SK-MEL-5 (cell line): ENCODE results near the gene SPCS2. TPM values are rescaled to one million over a fixed set of nuclear protein-coding genes. Genes with fewer than 3 reads are reported as not detected.
A peak's percentile ranks its signal among the peaks of the same experiment; 100 is the strongest.
"Not testable (repeated sequence)": the region's sequence is repeated elsewhere in the genome, so short reads cannot be mapped to it uniquely, and the experiment has no call there.

Experiments
- DNase-seq: peaks from one replicate; pipeline ENCODE4 v3.0.0-alpha.2; 2016; ENCODE audit warnings: low read depth, low spot score
- in situ Hi-C: cut with HindIII; loops from 2 replicates; pipeline ENCODE4 v1.10.0; 2016; ENCODE audit warnings: low sequenced_read_pairs, high pct_unique_total_duplicates, low pct_unique_long_range_greater_than_20kb
- total RNA-seq: library from RNA; depleted of rRNA; stranded (reverse); fragments of >200 nt; shearing (Covaris generic); gene quantifications from 2 replicates; pipeline ENCODE4 v1.2.3, GENCODE V29; 2014

Gene SPCS2
- total RNA-seq, 1 experiment from 2014 or later = 168 TPM

DNA sequence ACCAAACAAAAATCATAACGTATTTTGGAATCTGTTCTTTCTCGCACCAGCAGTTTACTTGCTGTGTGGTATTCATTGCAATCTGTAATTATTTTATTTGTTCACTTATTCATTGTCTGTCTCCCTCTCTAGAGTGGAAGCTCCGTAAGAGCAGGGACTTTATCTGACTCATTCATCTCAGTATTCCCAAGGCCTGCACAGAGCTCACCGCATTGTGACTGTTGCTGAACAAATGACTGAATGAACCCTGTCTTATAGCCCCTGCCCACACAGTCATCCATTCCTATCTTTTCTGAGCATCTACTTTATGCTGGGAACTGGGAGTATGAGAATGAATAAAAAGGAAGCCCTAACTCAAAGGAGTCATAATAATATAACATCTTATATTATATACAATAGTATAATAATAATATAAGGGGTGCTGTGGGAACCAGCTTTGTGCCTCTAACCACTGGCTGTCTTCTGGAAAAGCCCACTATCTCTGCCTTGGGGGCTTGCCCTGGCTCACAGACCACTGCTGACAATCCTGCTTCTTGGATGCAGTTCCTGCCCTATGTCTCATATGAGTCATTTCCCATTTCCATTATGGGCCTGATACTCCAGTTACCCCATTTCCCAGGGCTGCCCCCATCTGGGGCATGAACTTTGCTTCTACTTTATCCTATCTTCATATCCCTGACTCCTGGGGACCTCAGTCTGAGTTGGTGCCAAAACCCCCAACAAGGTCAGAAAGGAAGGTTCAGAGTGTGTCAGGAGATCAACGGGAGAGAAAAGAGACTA is 11.2 kb upstream of the SPCS2 start:
- in situ Hi-C loops = no loop called here
- DNase-seq = no peak

DNA sequence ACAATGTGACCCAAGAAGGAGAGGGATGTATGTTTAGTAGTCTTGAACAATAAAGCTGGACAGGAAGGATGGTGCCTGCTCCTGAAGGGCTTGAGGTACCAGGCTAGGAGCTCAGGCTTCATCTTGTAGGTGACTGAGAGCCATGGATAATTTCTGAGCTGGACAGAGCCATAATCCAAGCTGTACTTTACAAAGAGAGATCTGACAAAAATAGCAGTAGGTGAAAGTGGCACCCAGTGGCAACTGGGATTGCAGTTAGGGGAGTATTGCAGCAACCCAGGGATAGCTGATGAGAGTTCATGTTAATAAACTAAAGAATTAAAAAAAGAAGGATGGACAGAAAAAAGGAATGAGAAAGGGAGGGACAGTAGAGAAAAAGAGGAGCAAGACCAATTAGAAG is 7.6 kb upstream of the SPCS2 start:
- in situ Hi-C loops = no loop called here
- DNase-seq = no peak

DNA sequence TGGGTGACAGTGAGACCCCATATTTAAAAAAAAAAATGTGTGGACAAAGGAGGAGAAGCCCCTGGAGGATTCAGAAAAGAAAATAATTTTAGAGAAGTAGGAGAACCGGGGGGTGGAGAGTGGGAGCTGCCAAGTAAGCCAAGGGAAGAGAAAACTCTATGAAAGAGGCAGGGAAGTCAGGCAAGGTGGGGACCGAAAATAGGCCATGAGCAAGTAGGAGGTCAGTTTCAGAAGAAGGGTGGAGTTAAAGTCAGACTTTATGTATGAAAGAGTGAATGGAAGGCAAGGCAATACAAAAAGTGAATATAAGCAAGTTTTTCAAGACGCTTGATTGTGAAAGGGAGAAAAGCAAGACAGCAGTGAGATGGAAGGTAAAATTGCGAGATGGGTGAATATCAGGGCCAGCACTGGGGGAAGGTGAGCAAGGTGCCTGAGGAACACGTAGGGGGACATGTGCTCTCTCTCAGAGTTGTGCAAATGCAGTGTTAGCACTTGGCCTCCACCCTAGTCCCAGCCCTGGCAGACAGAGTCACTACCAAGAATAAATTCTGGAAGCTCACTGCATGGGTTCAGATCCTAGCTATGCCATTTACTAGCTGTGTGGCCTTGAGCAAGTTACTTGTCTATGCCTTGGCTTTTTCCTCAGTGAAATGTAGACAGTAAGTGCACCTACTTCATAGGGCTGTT is 6.8 kb upstream of the SPCS2 start:
- in situ Hi-C loops = no loop called here

GRCh38 chr11:74948546-74948897 is 544 bp upstream of the SPCS2 start:
- in situ Hi-C loops = no loop called here
- peak; percentile 45 for DNase-seq

More for the DNA sequence above, 6.8 kb upstream of the SPCS2 start:
- no peak for DNase-seq

DNA sequence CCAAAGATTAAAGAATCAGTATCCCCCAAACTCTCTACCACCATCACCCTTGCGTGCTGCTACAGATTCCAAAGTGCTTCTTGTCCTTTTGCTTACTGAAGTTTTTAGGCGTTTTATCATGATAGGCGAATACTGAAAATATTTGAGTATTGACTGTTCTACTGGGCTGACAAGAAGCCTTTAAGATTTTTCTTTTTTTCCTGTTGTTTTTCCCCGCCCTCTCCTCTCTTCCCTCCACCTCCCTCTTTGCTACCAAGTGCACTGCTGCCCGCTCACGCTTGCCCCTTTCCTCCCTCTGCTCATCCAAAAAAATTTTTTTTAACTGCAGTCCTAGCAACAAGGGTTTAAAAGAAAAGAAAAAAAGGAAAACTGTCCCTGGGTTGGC is 679 bp downstream of the SPCS2 start:
- in situ Hi-C loops = no loop called here
- no peak for DNase-seq

DNA sequence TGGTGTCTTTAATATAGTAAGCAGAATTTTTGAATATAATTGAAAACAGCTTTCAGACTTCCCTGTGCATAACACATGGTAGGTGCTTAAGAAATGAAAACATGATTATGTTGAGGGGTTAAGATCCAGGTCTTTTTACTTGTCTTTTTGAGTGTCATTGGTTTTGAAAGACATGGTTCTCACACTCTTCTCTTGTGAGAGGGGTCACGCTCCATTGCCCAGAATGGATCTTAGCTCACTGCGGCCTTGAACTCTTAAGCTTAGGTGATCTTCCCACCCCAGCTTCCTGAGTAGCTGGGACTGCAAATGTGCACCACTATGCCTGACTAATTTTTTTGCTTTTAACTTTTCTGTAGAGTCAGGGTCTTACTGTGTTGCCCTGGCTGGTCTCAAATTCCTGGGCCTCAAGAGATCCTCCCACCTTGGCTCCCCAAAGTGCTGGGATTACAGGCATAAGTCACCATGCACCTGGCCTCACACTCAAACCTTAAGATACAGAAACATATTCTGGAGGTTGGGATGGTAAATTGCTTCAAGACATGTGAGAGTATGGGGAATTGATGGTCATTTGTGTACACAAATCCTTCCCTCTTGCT is 1.4 kb downstream of the SPCS2 start:
- no peak for DNase-seq
- in situ Hi-C loops = no loop called here

- in situ Hi-C loops = no loop called here
- DNase-seq = no peak
Measured at GRCh38 chr11:74951226-74951625, 2.2 kb downstream of the SPCS2 start.

DNA sequence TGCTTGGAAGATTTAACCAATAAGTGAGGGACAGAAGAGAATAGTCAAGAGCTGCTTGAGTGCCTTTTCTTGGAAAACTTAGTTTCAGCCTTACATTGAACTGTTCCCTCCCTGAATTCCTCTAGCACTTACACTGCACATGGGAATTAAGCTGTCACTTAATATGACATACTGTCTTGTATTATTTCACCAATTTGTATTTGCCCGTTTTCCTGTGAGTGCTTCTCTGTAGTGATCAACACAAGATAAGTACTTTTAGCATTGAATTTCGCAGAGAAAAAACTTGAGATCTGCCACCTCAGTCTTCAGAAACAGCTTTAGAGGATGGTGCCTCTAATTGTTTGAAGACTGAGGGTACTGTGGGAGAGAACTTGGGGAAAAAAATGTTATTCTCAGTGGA is 3.7 kb downstream of the SPCS2 start:
- DNase-seq = no peak
- in situ Hi-C loops = no loop called here

DNA sequence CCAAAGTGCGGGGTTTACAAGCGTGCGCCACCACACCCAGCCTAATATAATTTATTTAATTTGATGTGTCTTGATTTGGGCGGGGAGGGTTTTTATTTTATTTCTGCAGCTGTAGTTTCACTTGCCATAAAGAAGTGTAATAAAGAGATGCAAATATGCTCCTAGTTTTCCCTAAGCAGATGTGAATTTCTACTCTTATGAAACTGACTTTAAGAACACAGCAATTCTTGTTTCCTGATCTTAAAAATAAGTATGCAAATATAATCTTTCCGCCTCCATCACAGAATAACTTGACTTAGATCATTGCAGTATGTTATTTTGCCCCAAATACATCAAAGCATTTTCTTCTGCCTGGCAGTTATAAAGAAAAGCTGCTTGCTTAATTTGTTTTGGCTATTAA is 4.4 kb downstream of the SPCS2 start:
- in situ Hi-C loops = no loop called here
- no peak for DNase-seq

DNA sequence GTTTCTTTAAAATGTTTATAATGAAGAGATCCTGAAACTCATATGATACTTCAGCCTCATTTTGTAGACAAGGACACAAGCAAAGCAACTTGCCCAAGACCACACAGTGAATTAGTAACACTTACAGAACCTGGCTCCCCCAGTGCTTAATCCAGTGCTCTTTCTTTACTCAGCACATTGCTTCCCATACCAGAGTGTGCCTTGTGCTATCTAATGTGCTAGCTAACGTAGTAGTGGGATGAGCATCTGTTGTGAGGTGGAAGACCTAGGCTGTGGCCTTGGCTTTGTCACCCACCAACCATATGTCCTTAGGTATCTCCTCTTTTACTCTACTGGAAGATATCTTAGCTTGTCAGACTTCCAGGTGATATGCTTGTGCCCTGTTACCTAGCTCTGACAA is 5.1 kb downstream of the SPCS2 start:
- in situ Hi-C loops = no loop called here
- DNase-seq = no peak

- no peak for DNase-seq
- in situ Hi-C loops = no loop called here
Measured at GRCh38 chr11:74956397-74957015, 7.4 kb downstream of the SPCS2 start.

- DNase-seq = no peak
- in situ Hi-C loops = no loop called here
Measured at GRCh38 chr11:74957937-74958629, 9.0 kb downstream of the SPCS2 start.

- DNase-seq, in situ Hi-C loops: not testable (repeated sequence)
Measured at GRCh38 chr11:74960128-74960527, 11.1 kb downstream of the SPCS2 start.

- in situ Hi-C loops = no loop called here
- no peak for DNase-seq
Measured at GRCh38 chr11:74966651-74967050, 17.6 kb downstream of the SPCS2 start.

DNA sequence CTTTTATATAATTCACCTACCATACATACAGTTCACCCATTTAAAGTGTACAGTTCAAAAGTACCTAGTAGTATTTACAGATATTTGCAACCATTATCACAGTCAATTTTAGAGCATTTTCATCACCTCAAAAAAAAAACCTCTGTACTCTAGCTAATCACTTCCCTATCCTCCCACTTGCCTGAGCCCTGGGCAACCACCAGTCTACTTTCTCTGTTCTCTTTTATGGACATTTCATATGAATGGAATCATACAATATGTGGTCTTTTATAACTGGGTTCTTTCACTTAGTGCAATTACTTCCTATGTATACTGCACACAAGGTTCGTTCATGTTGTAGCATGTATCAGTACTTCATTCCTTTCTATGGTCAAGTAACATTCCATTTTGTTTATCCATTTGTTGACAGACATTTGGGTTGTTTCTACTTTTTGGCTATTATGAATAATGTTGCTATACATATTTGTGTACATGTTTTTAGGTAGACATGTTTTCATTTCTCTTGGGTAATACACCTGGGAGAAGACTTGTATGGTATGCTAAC is 21.9 kb downstream of the SPCS2 start:
- DNase-seq = no peak
- in situ Hi-C loops = no loop called here

DNA sequence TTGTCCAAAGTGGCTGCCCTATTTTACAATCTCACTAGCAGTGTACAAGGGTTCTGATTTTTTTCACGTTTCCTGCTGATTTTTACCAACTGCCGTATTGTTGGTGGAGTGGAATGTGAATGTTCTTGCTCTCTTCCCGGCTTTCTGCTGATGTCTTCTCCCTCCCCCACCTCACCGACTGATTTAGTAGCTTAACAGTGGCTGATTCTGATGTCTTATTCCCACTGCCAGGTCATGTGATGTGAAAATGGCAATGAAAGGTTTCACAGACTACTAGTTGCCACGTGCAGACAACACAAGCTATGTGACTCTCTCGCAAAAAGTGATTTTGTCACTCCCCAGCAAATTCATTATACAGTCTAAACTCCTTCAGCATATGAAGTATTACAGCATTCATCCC is 22.4 kb downstream of the SPCS2 start:
- in situ Hi-C loops = no loop called here
- peak; percentile 64 for DNase-seq

- no peak for DNase-seq
- in situ Hi-C loops = no loop called here
Measured at GRCh38 chr11:74978041-74978440, 29.0 kb downstream of the SPCS2 start.

DNA sequence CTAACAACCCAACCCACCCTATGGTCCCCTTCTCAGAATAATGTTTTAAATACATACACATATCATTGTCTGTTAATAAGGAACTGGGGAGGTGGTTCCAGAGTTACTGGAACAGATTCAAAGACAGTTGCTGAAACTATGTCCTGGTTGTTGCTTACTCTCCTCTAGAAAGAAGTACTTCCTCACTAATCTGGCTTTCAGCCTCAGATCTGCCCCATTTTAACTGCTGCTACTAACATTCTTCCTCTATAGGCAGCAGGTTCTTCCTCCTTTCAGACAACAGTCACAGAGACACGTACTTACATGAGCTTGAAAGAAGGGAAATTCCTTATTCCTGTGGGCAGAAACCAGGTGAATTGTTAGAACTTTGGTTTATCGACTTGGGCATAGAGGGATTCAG is 31.6 kb downstream of the SPCS2 start:
- in situ Hi-C loops = no loop called here
- no peak for DNase-seq
